HCT116 (cell line): Measurements from ENCODE around the gene ANKRD13B. TPM values are rescaled to one million over a fixed set of nuclear protein-coding genes. Genes with fewer than 3 reads are reported as not detected.
"Not testable (repeated sequence)": the region's sequence is repeated elsewhere in the genome, so short reads cannot be mapped to it uniquely, and the experiment has no call there.

Experiments
- ATAC-seq: fragments of 200-7000 bp; cut with Tn5 transposase; 2 replicates; pipeline ENCODE4 v1.9.1; 2020; ENCODE audit warnings: mild to moderate bottlenecking, moderate library complexity
- BruUV-seq: library from RNA; stranded (reverse); fragments of 400-500 nt; replicated peaks from 2 replicates; lab custom pipeline; 2021; lab: Mats Ljungman, UMichigan
- CTCF ChIA-PET: fragments of 300-600 bp; sonication (Branson Sonifier 250); formaldehyde crosslinking; loops from one replicate; lab custom pipeline; 2021; ENCODE audit warnings: antibody characterized with exemption; lab: Charles Lee
- POLR2A ChIA-PET: fragments of 300-600, 350-600 bp; sonication (Branson Sonifier 250); formaldehyde crosslinking; loops from one replicate; lab custom pipeline; 2021; ENCODE audit warnings: antibody characterized with exemption; lab: Charles Lee
- RAD21 ChIA-PET, 2 experiments: fragments of 300-600 bp; sonication (Branson Sonifier 250); formaldehyde crosslinking; loops; one replicate each; lab custom pipeline; 2023; ENCODE audit warnings: low total read pairs in 2 of 2; ENCODE audit not compliant: uncharacterized antibody in 2 of 2, unreplicated experiment in 2 of 2, low non-redundant PET in 1 of 2; lab: Charles Lee
- DNase-seq: peaks from one replicate; pipeline ENCODE4 v3.0.0-alpha.2; 2010; ENCODE audit warnings: low read depth, low spot score
- H2AFZ ChIP-seq: fragments of 200-600 bp; shearing (Covaris generic), sonication (generic); 2 replicates; pipeline ENCODE4 v1.6.1; 2017; ENCODE audit warnings: low read depth, mixed run types, mixed read lengths, antibody characterized with exemption, low read length; ENCODE audit not compliant: poor library complexity, severe bottlenecking
- H3K27ac ChIP-seq: 2 replicates; pipeline ENCODE4 v1.5.1; 2012; ENCODE audit warnings: low read depth, low read length
- H3K27me3 ChIP-seq: fragments of 200-600 bp; sonication (generic); 2 replicates; pipeline ENCODE4 v1.6.1; 2016; ENCODE audit warnings: mixed run types, low read length, mixed read lengths; ENCODE audit not compliant: insufficient read depth
- H3K36me3 ChIP-seq, 2 experiments: fragments of 200-500 bp in 1 of 2; fragments of 200-600 bp in 1 of 2; sonication (Bioruptor generic) in 1 of 2; sonication (generic) in 1 of 2; 2 replicates each; pipeline versions ENCODE4 v1.5.1 to v1.6.1; 2014 to 2016; ENCODE audit warnings: low read length in 2 of 2, inconsistent platforms in 1 of 2, mixed read lengths in 1 of 2, mixed run types in 1 of 2; ENCODE audit not compliant: insufficient read depth in 2 of 2, control insufficient read depth in 1 of 2
- H3K4me1 ChIP-seq, 2 experiments: fragments of 200-600 bp in 1 of 2; sonication (generic) in 1 of 2; 2 replicates each; pipeline versions ENCODE4 v1.5.1 to v1.6.1; 2012 to 2017; ENCODE audit warnings: low read length in 2 of 2, inconsistent platforms in 1 of 2, mild to moderate bottlenecking in 1 of 2, mixed read lengths in 1 of 2, mixed run types in 1 of 2, moderate library complexity in 1 of 2; ENCODE audit not compliant: insufficient read depth in 2 of 2, control insufficient read depth in 1 of 2
- H3K4me2 ChIP-seq: fragments of 200-600 bp; sonication (generic); 2 replicates; pipeline ENCODE4 v1.6.1; 2017; ENCODE audit warnings: mixed run types, low read length, mixed read lengths
- H3K4me3 ChIP-seq, 2 experiments: fragments of 200-600 bp in 1 of 2; sonication (generic) in 1 of 2; replicated peaks in 1 of 2; 2 replicates each; pipeline ENCODE4 v1.5.1; 2011 to 2016; ENCODE audit warnings: low read length in 2 of 2, control low read depth in 1 of 2, low read depth in 1 of 2, mild to moderate bottlenecking in 1 of 2, mixed read lengths in 1 of 2, mixed run types in 1 of 2
- H3K79me2 ChIP-seq: fragments of 200-600 bp; sonication (generic); 2 replicates; pipeline ENCODE4 v1.6.1; 2017; ENCODE audit warnings: mild to moderate bottlenecking, mixed run types, low read length, moderate library complexity, mixed read lengths; ENCODE audit not compliant: insufficient read depth
- H3K9ac ChIP-seq: fragments of 200-600 bp; sonication (generic); 2 replicates; pipeline ENCODE4 v1.6.1; 2016; ENCODE audit warnings: low read length, mixed read lengths
- H3K9me2 ChIP-seq: fragments of 200-600 bp; sonication (generic), shearing (Covaris generic); 2 replicates; pipeline ENCODE4 v1.6.1; 2017; ENCODE audit warnings: mixed run types, mild to moderate bottlenecking, moderate library complexity; ENCODE audit not compliant: insufficient read depth
- H3K9me3 ChIP-seq, 2 experiments: fragments of 200-500 bp in 1 of 2; fragments of 200-600 bp in 1 of 2; sonication (Bioruptor generic) in 1 of 2; sonication (generic) in 1 of 2; 2 replicates each; pipeline ENCODE4 v1.6.1; 2014 to 2017; ENCODE audit warnings: low read length in 2 of 2, mixed read lengths in 2 of 2, inconsistent platforms in 1 of 2, low read depth in 1 of 2, mild to moderate bottlenecking in 1 of 2, mixed run types in 1 of 2, moderate library complexity in 1 of 2; ENCODE audit not compliant: control insufficient read depth in 1 of 2, insufficient read depth in 1 of 2
- H4K20me1 ChIP-seq: fragments of 200-600 bp; sonication (generic), shearing (Covaris generic); 2 replicates; pipeline ENCODE4 v1.6.1; 2017; ENCODE audit warnings: mixed run types, mild to moderate bottlenecking, moderate library complexity; ENCODE audit not compliant: insufficient read depth
- ATF3 ChIP-seq: IDR thresholded peaks from 2 replicates; pipeline ENCODE4 v1.6.1; 2012
- SP1 ChIP-seq: IDR thresholded peaks from 2 replicates; pipeline ENCODE4 v1.6.1; 2012; ENCODE audit warnings: low read depth
- YY1 ChIP-seq: IDR thresholded peaks from 2 replicates; pipeline ENCODE4 v1.6.1; 2011; ENCODE audit warnings: low read length, low read depth, moderate library complexity, mild to moderate bottlenecking; ENCODE audit not compliant: insufficient replicate concordance; ENCODE audit errors: extremely low read depth
- intact Hi-C: fragments of 100-400 bp; cut with micrococcal nuclease; formaldehyde crosslinking; loops from 2 replicates; pipeline ENCODE4 v1.10.0; 2022
- total RNA-seq: library from RNA; stranded (reverse); gene quantifications from one replicate; pipeline ENCODE4 v1.2.1, GENCODE V29; 2021; ENCODE audit not compliant: unreplicated experiment

ANKRD13B gene
- total RNA-seq, 1 experiment from 2014 or later = 27.4 TPM

GRCh38 chr17:29557739-29558116 lies 35.2 kb upstream of the ANKRD13B start:
- Histone ChIP-seq H3K9ac (no peak overlapping the region), H3K9me3 (no peaks in the 10 kb centered on the region), H3K27me3 (no peaks in the 10 kb centered on the region), H3K4me3 (no peak overlapping the region), H3K4me2 (no peak overlapping the region), H3K4me1 (no peaks in the 10 kb centered on the region), H4K20me1 (no peaks in the 10 kb centered on the region), H3K36me3 (peaks cover 3 to 4% of the 10 kb centered on the region in 2 experiments; a peak in 1 of 4 replicates), H3K27ac (no peak overlapping the region), H3K79me2 (no peaks in the 10 kb centered on the region), H2AFZ (no peak overlapping the region), H3K9me2 (no peaks in the 10 kb centered on the region)
- ChIA-PET RAD21 (no interaction called here), POLR2A (no interaction called here), CTCF (interaction anchor here (1.6 kb wide), 1 partner anchor 536 kb away, joined by 4 read pairs; no protein-coding TSS in a partner anchor)
- no peak for TF ChIP-seq YY1
- no peak for TF ChIP-seq ATF3
- TF ChIP-seq SP1 = no peak
- intact Hi-C loops = no loop called here
- DNase-seq (no peak), ATAC-seq (no peak)
- BruUV-seq = no TSS peak

DNA sequence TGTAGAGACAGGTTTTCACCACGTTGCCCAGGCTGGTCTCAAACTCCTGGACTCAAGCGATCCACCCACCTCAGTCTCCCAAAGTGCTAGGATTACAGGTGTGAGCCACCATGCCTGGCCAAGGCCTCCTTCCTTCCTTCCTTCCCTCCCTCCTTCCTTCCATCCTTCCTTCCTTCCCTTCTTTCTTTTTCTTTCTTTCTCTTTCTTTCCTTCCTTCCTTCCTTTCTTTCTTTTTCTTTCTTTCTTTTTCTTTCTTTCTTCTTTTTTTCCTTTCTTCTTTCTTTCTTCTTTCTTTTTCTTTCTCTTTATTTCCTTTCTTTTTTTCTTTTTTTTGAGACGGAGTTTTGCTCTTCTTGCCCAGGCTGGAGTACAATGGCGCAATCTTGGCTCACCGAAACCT lies 34.8 kb upstream of the ANKRD13B start:
- CTCF ChIA-PET = interaction anchor here (1.6 kb wide), 1 partner anchor 535 kb away, joined by 4 read pairs; no protein-coding TSS in a partner anchor
- DNase-seq, H3K36me3 ChIP-seq, POLR2A ChIA-PET, H3K9me3 ChIP-seq, H3K4me2 ChIP-seq, H2AFZ ChIP-seq, H3K27me3 ChIP-seq, H3K4me1 ChIP-seq, H3K27ac ChIP-seq, BruUV-seq, H4K20me1 ChIP-seq, H3K9ac ChIP-seq, H3K79me2 ChIP-seq, intact Hi-C loops, RAD21 ChIA-PET, H3K9me2 ChIP-seq, H3K4me3 ChIP-seq, ATAC-seq: not testable (repeated sequence)
